ENCODE measurements around the gene RSBN1L. TPM values are rescaled to one million over a fixed set of nuclear protein-coding genes. Genes with fewer than 3 reads are reported as not detected.

RSBN1L gene
- total and polyA plus RNA-seq, 2 donors (not counting 3 experiments of a cell fraction or from before 2014, with no cell fraction given) = 3.0 to 13.1 TPM

- intact Hi-C loops (cut with micrococcal nuclease) = no loop called here
- peaks cover 5% of the 10 kb centered on the region for H4K20me1 ChIP-seq (replicated peaks; ENCODE audit: control insufficient read depth, extremely low read depth, insufficient read depth, low read length)
- H3K27me3 ChIP-seq (ENCODE audit: control insufficient read depth in 2 of 2, insufficient read depth in 2 of 2, low read length in 2 of 2) = no peaks in the 10 kb centered on the region
- H3K4me3 ChIP-seq (replicated peaks in 1 of 3; ENCODE audit: insufficient read depth in 1 of 3, low read depth in 1 of 3, low read length in 3 of 3) = no peak overlapping the region
- ChIA-PET POLR2A (no interaction called here), CTCF (interaction anchor here (0.7 kb wide), 1 partner anchor 332 kb away, joined by 3 read pairs; no protein-coding TSS in a partner anchor)
- DNase-seq (ENCODE audit: low read depth, low spot score) = no peak
- no peaks in the 10 kb centered on the region for H3K9me3 ChIP-seq (replicated peaks; ENCODE audit: control insufficient read depth, insufficient read depth, low read length)
- no peak overlapping the region for H3K4me2 ChIP-seq (ENCODE audit: insufficient read depth, low read length)
- dilution Hi-C loops (cut with MboI; ENCODE audit: extremely low pct_ligation_motif_present, low sequenced_read_pairs) = no loop called here
- peaks cover 74% of the 10 kb centered on the region for H3K79me2 ChIP-seq (ENCODE audit: control insufficient read depth, insufficient read depth, low read length)
- H3K9ac ChIP-seq (replicated peaks; ENCODE audit: extremely low read depth, insufficient read depth, low read length) = no peak overlapping the region
- FAIRE-seq = no peak
- H3K4me1 ChIP-seq (ENCODE audit: control insufficient read depth, extremely low read depth, insufficient read depth, low read length) = no peaks in the 10 kb centered on the region
- H3K9me1 ChIP-seq (replicated peaks; ENCODE audit: control insufficient read depth, extremely low read depth, insufficient read depth, low read length) = no peaks in the 10 kb centered on the region
- H3K36me3 ChIP-seq (ENCODE audit: control insufficient read depth in 2 of 2, extremely low read depth in 1 of 2, insufficient read depth in 2 of 2, low read length in 2 of 2) = no peaks in the 10 kb centered on the region
- H3K27ac ChIP-seq (ENCODE audit: insufficient read depth, low read depth, low read length) = no peak overlapping the region
- TF ChIP-seq GATA2 (IDR thresholded peaks at IDR 0.05; ENCODE audit: insufficient read depth, insufficient read length, low read depth, low read length) (no peak), POLR2AphosphoS5 (IDR thresholded peaks at IDR 0.05; ENCODE audit: insufficient read depth, low read depth, low read length) (no peak), MAX (IDR thresholded peaks at IDR 0.05; ENCODE audit: insufficient read depth, insufficient read length) (no peak), POLR2A (IDR thresholded peaks at IDR 0.05; ENCODE audit: low read depth, low read length) (no peak), CTCF (IDR thresholded peaks at IDR 0.05; ENCODE audit: extremely low read depth in 1 of 2, insufficient read depth in 1 of 2, low read depth in 1 of 2, low read length in 2 of 2) (no peak), JUN (IDR thresholded peaks at IDR 0.05; ENCODE audit: borderline replicate concordance, insufficient read depth, insufficient read length, low read depth) (no peak), FOS (IDR thresholded peaks at IDR 0.05; ENCODE audit: borderline replicate concordance, insufficient read depth, low read length) (no peak), MYC (IDR thresholded peaks at IDR 0.05; ENCODE audit: low read depth, low read length) (no peak), EZH2 (IDR thresholded peaks at IDR 0.05; ENCODE audit: borderline replicate concordance, low read depth, low read length, severe bottlenecking) (no peak)
- BruUV-seq (replicated peaks) = no TSS peak
- H2AFZ ChIP-seq (ENCODE audit: low read depth, low read length) = no peak overlapping the region
These were observed 11.3 kb downstream of the RSBN1L start for GRCh38 chr7:77707504-77707992.
